OCI-LY7 (cell line): Measurements from ENCODE around the gene AMPD3. TPM values are rescaled to one million over a fixed set of nuclear protein-coding genes. Genes with fewer than 3 reads are reported as not detected.

ENCODE experiments used
- BruUV-seq: library from RNA; stranded (reverse); fragments of 400-500 nt; replicated peaks from 2 replicates; lab custom pipeline; 2021; lab: Mats Ljungman, UMichigan
- CTCF ChIA-PET: fragments of 300-600 bp; sonication (Branson Sonifier 250); formaldehyde crosslinking; loops from one replicate; lab custom pipeline; 2022; ENCODE audit warnings: antibody characterized with exemption; ENCODE audit not compliant: unreplicated experiment; lab: Charles Lee
- POLR2A ChIA-PET: fragments of 300-600 bp; sonication (Branson Sonifier 250); formaldehyde crosslinking; loops from one replicate; lab custom pipeline; 2022; ENCODE audit warnings: antibody characterized with exemption; lab: Charles Lee
- DNase-seq: peaks from one replicate; pipeline ENCODE4 v3.0.0-alpha.2; 2015; ENCODE audit warnings: low spot score
- H2AFZ ChIP-seq: fragments of 200-600 bp; sonication (generic), shearing (Covaris generic); 2 replicates; pipeline ENCODE4 v1.6.1; 2014; ENCODE audit warnings: mild to moderate bottlenecking, antibody characterized with exemption, low read length, moderate library complexity
- H3K27ac ChIP-seq: fragments of 200-600 bp; sonication (generic); 2 replicates; pipeline ENCODE4 v1.5.1; 2014; ENCODE audit warnings: mixed run types, low read depth, mild to moderate bottlenecking, moderate library complexity, low read length, inconsistent platforms; ENCODE audit not compliant: poor library complexity, severe bottlenecking
- H3K36me3 ChIP-seq: fragments of 200-600 bp; sonication (generic); 2 replicates; pipeline ENCODE4 v1.6.1; 2014; ENCODE audit warnings: mild to moderate bottlenecking, antibody characterized with exemption, low read length, moderate library complexity, mixed read lengths; ENCODE audit not compliant: insufficient read depth
- H3K4me1 ChIP-seq: fragments of 200-600 bp; sonication (generic); 2 replicates; pipeline ENCODE4 v1.5.1; 2014; ENCODE audit warnings: mild to moderate bottlenecking, low read length; ENCODE audit not compliant: insufficient read depth, poor library complexity, severe bottlenecking
- H3K4me2 ChIP-seq: fragments of 200-600 bp; sonication (generic); 2 replicates; pipeline ENCODE4 v1.6.1; 2014; ENCODE audit warnings: mild to moderate bottlenecking, low read length
- H3K4me3 ChIP-seq: fragments of 200-600 bp; sonication (generic); 2 replicates; pipeline ENCODE4 v1.5.1; 2014; ENCODE audit warnings: mild to moderate bottlenecking, low read depth, low read length; ENCODE audit not compliant: poor library complexity, severe bottlenecking
- H3K79me2 ChIP-seq: fragments of 200-600 bp; sonication (generic); 2 replicates; pipeline ENCODE4 v1.6.1; 2016; ENCODE audit warnings: low read depth, mild to moderate bottlenecking, low read length, moderate library complexity, mixed read lengths; ENCODE audit not compliant: insufficient read depth
- H3K9me2 ChIP-seq: fragments of 200-600 bp; sonication (generic); 2 replicates; pipeline ENCODE4 v1.6.1; 2016; ENCODE audit warnings: mild to moderate bottlenecking, low read length, mixed read lengths; ENCODE audit not compliant: insufficient read depth
- H3K9me3 ChIP-seq: fragments of 200-600 bp; sonication (generic); 2 replicates; pipeline ENCODE4 v1.6.1; 2014; ENCODE audit warnings: mild to moderate bottlenecking, mixed run types, low read length, mixed read lengths
- H4K20me1 ChIP-seq: fragments of 200-600 bp; sonication (generic); 2 replicates; pipeline ENCODE4 v1.6.1; 2014; ENCODE audit warnings: mild to moderate bottlenecking, antibody characterized with exemption, low read length, moderate library complexity, mixed read lengths; ENCODE audit not compliant: insufficient read depth
- CTCF ChIP-seq: fragments of 200-600 bp; sonication (generic); conservative IDR thresholded peaks from 2 replicates; pipeline ENCODE4 v1.5.1; 2014; ENCODE audit warnings: mild to moderate bottlenecking, antibody characterized with exemption, low read length, moderate library complexity, mixed read lengths
- EZH2phosphoT487 ChIP-seq: fragments of 200-600 bp; sonication (generic); IDR thresholded peaks from 2 replicates; pipeline ENCODE4 v1.6.1; 2018; ENCODE audit warnings: low read depth, borderline replicate concordance, mild to moderate bottlenecking, mixed run types, antibody characterized with exemption, low read length, moderate library complexity, mixed read lengths
- intact Hi-C: fragments of 100-400 bp; cut with micrococcal nuclease; formaldehyde crosslinking; loops from one replicate; pipeline ENCODE4 v1.10.0; 2022; ENCODE audit not compliant: unreplicated experiment
- total RNA-seq, 2 experiments: library from RNA; depleted of rRNA in 1 of 2; stranded (reverse); fragments of >200 nt in 1 of 2; shearing (Covaris generic) in 1 of 2; gene quantifications; 2 replicates each; pipeline ENCODE4 v1.2.3, GENCODE V29; 2014 to 2022

Gene AMPD3
- total RNA-seq, 2 experiments from 2014 or later = 13.5 to 25.6 TPM

GRCh38 chr11:10532526-10532925 lies 77.5 kb downstream of the AMPD3 start:
- H3K4me2 ChIP-seq = no peak overlapping the region
- no TSS peak for BruUV-seq
- H4K20me1 ChIP-seq = no peaks in the 10 kb centered on the region
- POLR2A ChIA-PET = interaction anchor here (1.6 to 2.3 kb wide), 2 partner anchors 8 to 15 kb away, joined by 7 to 8 read pairs; partner anchors contain the start of gene RNF141
- no peaks in the 10 kb centered on the region for H3K9me2 ChIP-seq
- no peak overlapping the region for H2AFZ ChIP-seq
- intact Hi-C loops = no loop called here
- TF ChIP-seq EZH2phosphoT487 = no peak
- no peaks in the 10 kb centered on the region for H3K9me3 ChIP-seq
- H3K36me3 ChIP-seq = peaks cover 16% of the 10 kb centered on the region; the same call in 1 of the 2 replicates
- H3K79me2 ChIP-seq = no peaks in the 10 kb centered on the region
- CTCF ChIA-PET = no interaction called here
- H3K27ac ChIP-seq = no peak overlapping the region
- no peak for DNase-seq
- no peak overlapping the region for H3K4me3 ChIP-seq
- no peaks in the 10 kb centered on the region for H3K4me1 ChIP-seq

- H3K27ac ChIP-seq = no peak overlapping the region
- intact Hi-C loops = no loop called here
- BruUV-seq = no TSS peak
- no peaks in the 10 kb centered on the region for H3K79me2 ChIP-seq
- no peak overlapping the region for H3K4me3 ChIP-seq
- DNase-seq = no peak
- no peaks in the 10 kb centered on the region for H3K4me1 ChIP-seq
- TF ChIP-seq EZH2phosphoT487 (no peak), CTCF (no peak)
- CTCF ChIA-PET = no interaction called here
- POLR2A ChIA-PET = interaction anchor here (0.7 to 0.8 kb wide), 2 partner anchors 106 to 120 kb away, joined by 3 read pairs; no protein-coding TSS in a partner anchor
- no peaks in the 10 kb centered on the region for H3K9me3 ChIP-seq
- H3K9me2 ChIP-seq = no peaks in the 10 kb centered on the region
- H3K36me3 ChIP-seq = peaks cover 16% of the 10 kb centered on the region; the same call in 1 of the 2 replicates
- H3K4me2 ChIP-seq = no peak overlapping the region
- no peaks in the 10 kb centered on the region for H4K20me1 ChIP-seq
- no peak overlapping the region for H2AFZ ChIP-seq
Observed at GRCh38 chr11:10533323-10533722, 78.3 kb downstream of the AMPD3 start.

GRCh38 chr11:10534316-10534715 lies 79.3 kb downstream of the AMPD3 start:
- Histone ChIP-seq H4K20me1 (no peaks in the 10 kb centered on the region), H2AFZ (no peak overlapping the region), H3K36me3 (peaks cover 13% of the 10 kb centered on the region; the same call in 1 of the 2 replicates), H3K79me2 (no peaks in the 10 kb centered on the region), H3K4me3 (no peak overlapping the region), H3K9me3 (no peaks in the 10 kb centered on the region), H3K9me2 (no peaks in the 10 kb centered on the region), H3K4me2 (no peak overlapping the region), H3K4me1 (no peaks in the 10 kb centered on the region), H3K27ac (no peak overlapping the region)
- CTCF ChIA-PET = interaction anchor here (1.4 kb wide), 1 partner anchor 14 kb away, joined by 3 read pairs; no protein-coding TSS in a partner anchor
- TF ChIP-seq EZH2phosphoT487 (no peak), CTCF (no peak)
- intact Hi-C loops = no loop called here
- POLR2A ChIA-PET = interaction anchor here (0.7 to 1.6 kb wide), 4 partner anchors 18 to 175 kb away, joined by 3 to 6 read pairs (median 4); no protein-coding TSS in a partner anchor
- no TSS peak for BruUV-seq
- no peak for DNase-seq
